ENCODE results near the gene NOTCH1.

The NOTCH1 gene

GRCh38 chr9:136542241-136543040 is 3.4 kb downstream of the NOTCH1 start:
- no peak overlapping the region for H3K4me3 ChIP-seq (ENCODE audit: low read length)
- no peak for DNase-seq (ENCODE audit: low read depth)
- TF ChIP-seq CTCF (conservative IDR thresholded peaks at IDR 0.05; ENCODE audit: low read length), result no peak

- TF ChIP-seq CTCF (conservative IDR thresholded peaks at IDR 0.05; ENCODE audit: low read length), result no peak
- no peak for DNase-seq (ENCODE audit: low read depth)
- no peak overlapping the region for H3K4me3 ChIP-seq (ENCODE audit: low read length)
These were observed 4.1 kb downstream of the NOTCH1 start for GRCh38 chr9:136541709-136542108.

- no peak for DNase-seq (ENCODE audit: low read depth)
- TF ChIP-seq CTCF (conservative IDR thresholded peaks at IDR 0.05; ENCODE audit: low read length), result no peak
- H3K4me3 ChIP-seq (ENCODE audit: low read length), result no peak overlapping the region
These were observed 4.7 kb downstream of the NOTCH1 start for GRCh38 chr9:136541179-136541578.

DNA sequence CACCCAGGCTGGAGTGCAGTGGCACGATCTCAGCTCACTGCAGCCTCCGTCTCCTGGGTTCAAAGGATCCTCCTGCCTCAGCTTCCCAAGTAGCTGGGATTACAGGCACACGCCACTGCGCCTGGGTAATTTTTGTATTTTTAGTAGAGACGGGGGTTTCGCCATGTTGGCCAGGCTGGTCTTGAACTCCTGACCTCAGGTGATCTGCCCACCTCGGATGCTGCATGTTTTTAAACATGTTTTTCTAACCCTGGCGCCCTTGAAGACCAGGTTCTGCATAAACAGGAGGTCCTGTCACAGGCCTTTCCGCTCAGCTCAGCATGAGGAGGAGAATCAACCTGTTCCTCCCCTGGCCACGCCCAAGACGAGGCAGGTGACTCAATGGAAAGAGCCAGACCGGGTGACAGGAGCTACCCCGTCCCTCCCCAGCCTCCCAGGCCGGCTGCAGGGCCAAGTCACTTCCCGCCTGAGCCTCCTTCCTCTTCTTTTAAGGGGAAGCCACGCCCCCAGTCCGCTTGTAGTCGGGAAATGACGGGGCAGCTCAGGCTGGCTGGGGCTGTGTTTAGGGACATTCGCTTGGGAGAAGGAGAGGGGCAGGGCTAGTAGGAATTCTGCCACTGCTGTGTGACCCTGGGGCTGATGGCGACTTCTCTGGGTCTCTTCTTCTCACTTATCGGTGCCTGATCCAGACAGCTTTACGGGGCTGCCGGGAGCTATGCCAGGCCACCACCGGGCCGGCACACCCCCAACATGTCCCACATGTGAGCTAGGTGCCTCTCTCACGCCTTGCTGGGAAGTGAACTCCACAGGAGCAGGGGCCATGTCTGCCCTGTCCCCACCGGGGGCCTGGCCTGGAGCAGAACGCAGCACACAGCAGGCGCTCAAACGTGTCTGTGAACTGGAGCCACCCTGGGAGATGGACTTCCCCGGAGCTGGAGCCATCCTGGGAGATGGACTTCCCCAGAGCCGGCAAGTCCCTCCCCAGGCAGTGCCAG is 6.1 kb downstream of the NOTCH1 start:
- H3K4me3 ChIP-seq (ENCODE audit: low read length), result no peak overlapping the region
- no peak for DNase-seq (ENCODE audit: low read depth)
- TF ChIP-seq CTCF (conservative IDR thresholded peaks at IDR 0.05; ENCODE audit: low read length), result no peak

GRCh38 chr9:136538599-136539426 is 7.0 kb downstream of the NOTCH1 start:
- H3K4me3 ChIP-seq (ENCODE audit: low read length), result no peak overlapping the region
- no peak for TF ChIP-seq CTCF (conservative IDR thresholded peaks at IDR 0.05; ENCODE audit: low read length)
- DNase-seq (ENCODE audit: low read depth), result no peak

DNA sequence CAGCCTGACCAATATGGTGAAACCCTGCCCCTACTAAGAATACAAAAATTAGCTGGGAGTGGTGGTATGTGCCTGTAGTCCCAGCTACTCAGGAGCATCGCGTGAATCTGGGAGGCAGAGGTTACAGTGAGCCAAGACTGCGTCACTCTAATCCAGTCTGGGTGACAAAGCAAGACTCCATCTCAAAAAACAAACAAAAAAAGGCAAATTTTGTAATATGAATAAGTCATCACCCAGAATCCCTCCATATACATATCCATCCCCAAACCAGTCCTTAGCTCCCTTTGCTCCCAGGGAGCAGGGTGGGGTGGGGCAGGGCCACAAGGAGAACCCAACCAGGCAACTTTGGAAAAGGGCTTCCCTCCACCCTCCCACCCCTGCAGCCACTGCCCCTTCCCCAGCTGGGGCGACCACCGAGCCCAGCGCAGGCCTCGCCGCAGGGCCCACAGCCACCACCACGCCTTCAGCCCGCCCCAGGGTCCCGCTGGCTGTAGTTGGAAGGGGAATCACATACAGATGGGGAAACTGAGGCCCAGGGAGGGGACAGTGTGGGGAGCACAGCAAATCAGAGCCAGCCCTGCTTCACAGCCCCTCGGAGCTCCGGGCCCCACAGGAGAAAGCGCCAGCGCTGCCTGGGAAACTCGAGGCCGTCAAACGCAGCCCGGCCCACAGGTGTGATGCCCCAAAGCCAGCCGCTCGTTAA is 7.8 kb downstream of the NOTCH1 start:
- H3K4me3 ChIP-seq (ENCODE audit: low read length), result no peak overlapping the region
- no peak for TF ChIP-seq CTCF (conservative IDR thresholded peaks at IDR 0.05; ENCODE audit: low read length)
- no peak for DNase-seq (ENCODE audit: low read depth)
